GM12878 (cell line): ENCODE results near the gene ARSJ.

Source experiments
- CHD1 ChIP-seq: IDR thresholded peaks from 2 replicates; pipeline ENCODE4 v1.6.1; 2012; ENCODE audit warnings: low read depth, low read length, improper control_type of control experiment
- NR2F1 ChIP-seq: fragments of 450-650 bp; conservative IDR thresholded peaks from 2 replicates; pipeline ENCODE4 v1.6.1; 2017; ENCODE audit warnings: mild to moderate bottlenecking
- POLR2A ChIP-seq: IDR thresholded peaks from 2 replicates; pipeline ENCODE4 v1.6.1; 2011; ENCODE audit warnings: low read depth, mild to moderate bottlenecking, low read length

- no peak for TF ChIP-seq POLR2A
- TF ChIP-seq CHD1 = no peak
- no peak for TF ChIP-seq NR2F1
Measured at GRCh38 chr4:113978561-113979147, 793 bp downstream of the ARSJ start.
